HCT116 (cell line): ENCODE measurements around the gene DDI2. TPM values are rescaled to one million over a fixed set of nuclear protein-coding genes. Genes with fewer than 3 reads are reported as not detected.

Experiments used
- ATAC-seq: fragments of 200-7000 bp; cut with Tn5 transposase; 2 replicates; pipeline ENCODE4 v1.9.1; 2020; ENCODE audit warnings: mild to moderate bottlenecking, moderate library complexity
- BruUV-seq: library from RNA; stranded (reverse); fragments of 400-500 nt; replicated peaks from 2 replicates; lab custom pipeline; 2021; lab: Mats Ljungman, UMichigan
- CTCF ChIA-PET: fragments of 300-600 bp; sonication (Branson Sonifier 250); formaldehyde crosslinking; loops from one replicate; lab custom pipeline; 2021; ENCODE audit warnings: antibody characterized with exemption; lab: Charles Lee
- POLR2A ChIA-PET: fragments of 300-600, 350-600 bp; sonication (Branson Sonifier 250); formaldehyde crosslinking; loops from one replicate; lab custom pipeline; 2021; ENCODE audit warnings: antibody characterized with exemption; lab: Charles Lee
- RAD21 ChIA-PET, 2 experiments: fragments of 300-600 bp; sonication (Branson Sonifier 250); formaldehyde crosslinking; loops; one replicate each; lab custom pipeline; 2023; ENCODE audit warnings: low total read pairs in 2 of 2; ENCODE audit not compliant: uncharacterized antibody in 2 of 2, unreplicated experiment in 2 of 2, low non-redundant PET in 1 of 2; lab: Charles Lee
- DNase-seq: peaks from one replicate; pipeline ENCODE4 v3.0.0-alpha.2; 2010; ENCODE audit warnings: low read depth, low spot score
- H2AFZ ChIP-seq: fragments of 200-600 bp; shearing (Covaris generic), sonication (generic); 2 replicates; pipeline ENCODE4 v1.6.1; 2017; ENCODE audit warnings: low read depth, mixed run types, mixed read lengths, antibody characterized with exemption, low read length; ENCODE audit not compliant: poor library complexity, severe bottlenecking
- H3K27ac ChIP-seq: 2 replicates; pipeline ENCODE4 v1.5.1; 2012; ENCODE audit warnings: low read depth, low read length
- H3K27me3 ChIP-seq: fragments of 200-600 bp; sonication (generic); 2 replicates; pipeline ENCODE4 v1.6.1; 2016; ENCODE audit warnings: mixed run types, low read length, mixed read lengths; ENCODE audit not compliant: insufficient read depth
- H3K36me3 ChIP-seq, 2 experiments: fragments of 200-500 bp in 1 of 2; fragments of 200-600 bp in 1 of 2; sonication (Bioruptor generic) in 1 of 2; sonication (generic) in 1 of 2; 2 replicates each; pipeline versions ENCODE4 v1.5.1 to v1.6.1; 2014 to 2016; ENCODE audit warnings: low read length in 2 of 2, inconsistent platforms in 1 of 2, mixed read lengths in 1 of 2, mixed run types in 1 of 2; ENCODE audit not compliant: insufficient read depth in 2 of 2, control insufficient read depth in 1 of 2
- H3K4me1 ChIP-seq, 2 experiments: fragments of 200-600 bp in 1 of 2; sonication (generic) in 1 of 2; 2 replicates each; pipeline versions ENCODE4 v1.5.1 to v1.6.1; 2012 to 2017; ENCODE audit warnings: low read length in 2 of 2, inconsistent platforms in 1 of 2, mild to moderate bottlenecking in 1 of 2, mixed read lengths in 1 of 2, mixed run types in 1 of 2, moderate library complexity in 1 of 2; ENCODE audit not compliant: insufficient read depth in 2 of 2, control insufficient read depth in 1 of 2
- H3K4me2 ChIP-seq: fragments of 200-600 bp; sonication (generic); 2 replicates; pipeline ENCODE4 v1.6.1; 2017; ENCODE audit warnings: mixed run types, low read length, mixed read lengths
- H3K4me3 ChIP-seq, 2 experiments: fragments of 200-600 bp in 1 of 2; sonication (generic) in 1 of 2; replicated peaks in 1 of 2; 2 replicates each; pipeline ENCODE4 v1.5.1; 2011 to 2016; ENCODE audit warnings: low read length in 2 of 2, control low read depth in 1 of 2, low read depth in 1 of 2, mild to moderate bottlenecking in 1 of 2, mixed read lengths in 1 of 2, mixed run types in 1 of 2
- H3K79me2 ChIP-seq: fragments of 200-600 bp; sonication (generic); 2 replicates; pipeline ENCODE4 v1.6.1; 2017; ENCODE audit warnings: mild to moderate bottlenecking, mixed run types, low read length, moderate library complexity, mixed read lengths; ENCODE audit not compliant: insufficient read depth
- H3K9ac ChIP-seq: fragments of 200-600 bp; sonication (generic); 2 replicates; pipeline ENCODE4 v1.6.1; 2016; ENCODE audit warnings: low read length, mixed read lengths
- H3K9me2 ChIP-seq: fragments of 200-600 bp; sonication (generic), shearing (Covaris generic); 2 replicates; pipeline ENCODE4 v1.6.1; 2017; ENCODE audit warnings: mixed run types, mild to moderate bottlenecking, moderate library complexity; ENCODE audit not compliant: insufficient read depth
- H3K9me3 ChIP-seq, 2 experiments: fragments of 200-500 bp in 1 of 2; fragments of 200-600 bp in 1 of 2; sonication (Bioruptor generic) in 1 of 2; sonication (generic) in 1 of 2; 2 replicates each; pipeline ENCODE4 v1.6.1; 2014 to 2017; ENCODE audit warnings: low read length in 2 of 2, mixed read lengths in 2 of 2, inconsistent platforms in 1 of 2, low read depth in 1 of 2, mild to moderate bottlenecking in 1 of 2, mixed run types in 1 of 2, moderate library complexity in 1 of 2; ENCODE audit not compliant: control insufficient read depth in 1 of 2, insufficient read depth in 1 of 2
- H4K20me1 ChIP-seq: fragments of 200-600 bp; sonication (generic), shearing (Covaris generic); 2 replicates; pipeline ENCODE4 v1.6.1; 2017; ENCODE audit warnings: mixed run types, mild to moderate bottlenecking, moderate library complexity; ENCODE audit not compliant: insufficient read depth
- MAX ChIP-seq: IDR thresholded peaks from 2 replicates; pipeline ENCODE4 v1.6.1; 2012
- REST ChIP-seq: IDR thresholded peaks from 2 replicates; pipeline ENCODE4 v1.6.1; 2012; ENCODE audit warnings: low read depth
- ZBTB33 ChIP-seq: IDR thresholded peaks from 2 replicates; pipeline ENCODE4 v1.6.1; 2011; ENCODE audit warnings: mild to moderate bottlenecking, low read length, moderate library complexity; ENCODE audit not compliant: insufficient replicate concordance; ENCODE audit errors: extremely low read depth
- intact Hi-C: fragments of 100-400 bp; cut with micrococcal nuclease; formaldehyde crosslinking; loops from 2 replicates; pipeline ENCODE4 v1.10.0; 2022
- total RNA-seq: library from RNA; stranded (reverse); gene quantifications from one replicate; pipeline ENCODE4 v1.2.1, GENCODE V29; 2021; ENCODE audit not compliant: unreplicated experiment

The DDI2 gene
- total RNA-seq, 1 experiment from 2014 or later = 26.3 TPM

GRCh38 chr1:15618077-15618654 is 908 bp downstream of the DDI2 start:
- H3K4me1 ChIP-seq = peaks cover 8 to 33% of the 10 kb centered on the region in 2 experiments
- H4K20me1 ChIP-seq = peaks cover 8% of the 10 kb centered on the region; the same call in 1 of the 2 replicates
- intact Hi-C loops = loop anchor here (5.0 kb wide), 1 partner anchor 91 kb away; the partner anchor contains the start of gene DNAJC16
- peaks cover 58% of the 10 kb centered on the region for H3K79me2 ChIP-seq
- ChIA-PET RAD21 (no interaction called here), POLR2A (interaction anchor here (1.3 kb wide), 1 partner anchor 21 kb away, joined by 5 read pairs; no protein-coding TSS in a partner anchor), CTCF (interaction anchor here (0.6 kb wide), 1 partner anchor 521 kb away, joined by 3 read pairs; no protein-coding TSS in a partner anchor)
- TF ChIP-seq REST = no peak
- TF ChIP-seq ZBTB33 = no peak
- peak; percentile 9; the same call in 1 of the 2 replicates for TF ChIP-seq MAX
- H3K9me3 ChIP-seq = no peaks in the 10 kb centered on the region
- ATAC-seq (no peak), DNase-seq (no peak)
- peaks cover 0 to 13% of the 10 kb centered on the region in 2 experiments; a peak in 1 of 4 replicates for H3K36me3 ChIP-seq
- H3K9ac ChIP-seq = peak overlapping the region; percentile 98
- no peaks in the 10 kb centered on the region for H3K27me3 ChIP-seq
- H3K9me2 ChIP-seq = no peaks in the 10 kb centered on the region
- BruUV-seq = no TSS peak
- H2AFZ ChIP-seq = no peak overlapping the region
- H3K4me2 ChIP-seq = peak overlapping the region; percentile 89
- peak overlapping the region; percentile 97 for H3K4me3 ChIP-seq
- peak overlapping the region; percentile 91 for H3K27ac ChIP-seq
